Measurements from ENCODE around the gene GAPDH. TPM values are rescaled to one million over a fixed set of nuclear protein-coding genes. Genes with fewer than 3 reads are reported as not detected.
"Not testable (repeated sequence)": the region's sequence is repeated elsewhere in the genome, so short reads cannot be mapped to it uniquely, and the experiment has no call there.

Gene GAPDH
- total RNA-seq, 1 donor from 2014 or later, result 2,230 TPM

GRCh38 chr12:6555018-6555691 lies 20.8 kb downstream of the GAPDH start:
- peaks cover 13% of the 10 kb centered on the region for H3K4me1 Mint-ChIP-seq (ENCODE audit: low read depth)
- H3K27me3 Mint-ChIP-seq, result peaks cover 11% of the 10 kb centered on the region
- no peaks in the 10 kb centered on the region for H3K9me3 Mint-ChIP-seq (ENCODE audit: low read depth)
- peak overlapping the region; percentile 6 for H3K27ac Mint-ChIP-seq
- peaks cover 22% of the 10 kb centered on the region for H3K36me3 Mint-ChIP-seq (ENCODE audit: insufficient read depth)
- H3K4me3 Mint-ChIP-seq (ENCODE audit: low read depth), result peak overlapping the region; percentile 77
- DNase-seq (ENCODE audit: low spot score, unreplicated experiment), result no peak
- TF ChIP-seq CTCF (IDR thresholded peaks at IDR 0.05; ENCODE audit: unreplicated experiment), result no peak

GRCh38 chr12:6556496-6556817 lies 22.1 kb downstream of the GAPDH start:
- DNase-seq (ENCODE audit: low spot score, unreplicated experiment); H3K9me3 Mint-ChIP-seq (ENCODE audit: low read depth); H3K27ac Mint-ChIP-seq: not testable (repeated sequence)
- Mint-ChIP-seq H3K4me3 (ENCODE audit: low read depth) (peak overlapping the region; percentile 77), H3K4me1 (ENCODE audit: low read depth) (peaks cover 13% of the 10 kb centered on the region), H3K27me3 (peaks cover 11% of the 10 kb centered on the region), H3K36me3 (ENCODE audit: insufficient read depth) (peaks cover 32% of the 10 kb centered on the region)

- no peaks in the 10 kb centered on the region for H3K9me3 Mint-ChIP-seq (ENCODE audit: low read depth)
- H3K4me3 Mint-ChIP-seq (ENCODE audit: low read depth), result peak overlapping the region; percentile 77
- H3K4me1 Mint-ChIP-seq (ENCODE audit: low read depth), result peaks cover 13% of the 10 kb centered on the region
- peaks cover 32% of the 10 kb centered on the region for H3K36me3 Mint-ChIP-seq (ENCODE audit: insufficient read depth)
- DNase-seq (ENCODE audit: low spot score, unreplicated experiment), result no peak
- H3K27ac Mint-ChIP-seq, result no peak overlapping the region
- H3K27me3 Mint-ChIP-seq, result peaks cover 11% of the 10 kb centered on the region
- no peak for TF ChIP-seq CTCF (IDR thresholded peaks at IDR 0.05; ENCODE audit: unreplicated experiment)
Observed at GRCh38 chr12:6556857-6557256, 22.5 kb downstream of the GAPDH start.

GRCh38 chr12:6558014-6558760 lies 23.9 kb downstream of the GAPDH start:
- H3K4me3 Mint-ChIP-seq (ENCODE audit: low read depth); DNase-seq (ENCODE audit: low spot score, unreplicated experiment); H3K9me3 Mint-ChIP-seq (ENCODE audit: low read depth); H3K27ac Mint-ChIP-seq: not testable (repeated sequence)
- peak; percentile 62 for TF ChIP-seq CTCF (IDR thresholded peaks at IDR 0.05; ENCODE audit: unreplicated experiment)
- peaks cover 11% of the 10 kb centered on the region for H3K27me3 Mint-ChIP-seq
- peaks cover 35% of the 10 kb centered on the region for H3K36me3 Mint-ChIP-seq (ENCODE audit: insufficient read depth)
- peaks cover 13% of the 10 kb centered on the region for H3K4me1 Mint-ChIP-seq (ENCODE audit: low read depth)

GRCh38 chr12:6559500-6559899 lies 25.2 kb downstream of the GAPDH start:
- no peak for TF ChIP-seq CTCF (IDR thresholded peaks at IDR 0.05; ENCODE audit: unreplicated experiment)
- DNase-seq (ENCODE audit: low spot score, unreplicated experiment), result no peak
- Mint-ChIP-seq H3K9me3 (ENCODE audit: low read depth) (no peaks in the 10 kb centered on the region), H3K36me3 (ENCODE audit: insufficient read depth) (peaks cover 40% of the 10 kb centered on the region), H3K27ac (no peak overlapping the region), H3K4me3 (ENCODE audit: low read depth) (no peak overlapping the region), H3K27me3 (peaks cover 8% of the 10 kb centered on the region), H3K4me1 (ENCODE audit: low read depth) (peaks cover 8% of the 10 kb centered on the region)

Data from progenitor cell of endocrine pancreas (in vitro differentiated cells).